Testis (tissue), 3 donors: ENCODE data around the gene DNAJB2. TPM values are rescaled to one million over a fixed set of nuclear protein-coding genes. Genes with fewer than 3 reads are reported as not detected.

Experiments
- DNase-seq: peaks from one replicate; pipeline ENCODE4 v3.0.0-alpha.2; 2019
- H3K27ac ChIP-seq, 2 donors: fragments of 200-600 bp; sonication (generic); one replicate each; pipeline ENCODE4 v1.5.1; 2019
- H3K27me3 ChIP-seq: fragments of 200-600 bp; sonication (generic); one replicate; pipeline ENCODE4 v1.5.1; 2019
- H3K36me3 ChIP-seq: fragments of 200-600 bp; sonication (generic); one replicate; pipeline ENCODE4 v1.5.1; 2017; ENCODE audit warnings: low read depth; ENCODE audit errors: missing control alignments
- H3K4me1 ChIP-seq: fragments of 200-600 bp; sonication (generic); one replicate; pipeline ENCODE4 v1.5.1; 2019
- H3K4me3 ChIP-seq, 2 donors: fragments of 200-600 bp; sonication (generic); one replicate each; pipeline ENCODE4 v1.5.1; 2017 to 2019
- H3K9me3 ChIP-seq: fragments of 200-600 bp; sonication (generic); one replicate; pipeline ENCODE4 v1.5.1; 2017
- CTCF ChIP-seq, 3 experiments: fragments of 450-650 bp in 2 of 3; fragments of 200-600 bp in 1 of 3; sonication (generic) in 1 of 3; IDR thresholded peaks; one replicate each; pipeline ENCODE4 v1.5.1; 2016 to 2019; ENCODE audit warnings: antibody characterized with exemption in 3 of 3, mild to moderate bottlenecking in 2 of 3, moderate library complexity in 1 of 3
- POLR2A ChIP-seq: fragments of 450-650 bp; IDR thresholded peaks from one replicate; pipeline ENCODE4 v1.6.1; 2017; ENCODE audit warnings: antibody characterized with exemption, mild to moderate bottlenecking, moderate library complexity
- WGBS, 2 donors: methylation state at CpG; one replicate each; pipeline ENCODE4 v1.1.5; 2018; 5-methylcytosine and 5-hydroxymethylcytosine counted together
- intact Hi-C: fragments of 100-400 bp; cut with DNase I; formaldehyde crosslinking; loops from one replicate; pipeline ENCODE4 v1.15.1; 2023; ENCODE audit warnings: low total_unique reads
- polyA plus RNA-seq: library from polyadenylated mRNA; stranded (reverse); fragments of 350-450 nt; fragmentation: Illumina TruSeq; extraction: RNeasy Lipid Tissue Mini Kit (QIAGEN cat#74804); gene quantifications from one replicate; pipeline ENCODE4 v1.2.3, GENCODE V29; 2014; ENCODE audit warnings: low read depth, low replicate concordance; ENCODE audit not compliant: insufficient read depth
- total RNA-seq, 2 donors: library from RNA; depleted of rRNA; stranded (reverse); fragments of >200 nt; gene quantifications; one replicate each; pipeline ENCODE4 v1.2.3, GENCODE V29; 2016

Gene DNAJB2
- total and polyA plus RNA-seq, 3 donors from 2014 or later = 139 to 152 (median 149) TPM

GRCh38 chr2:219247678-219248642, 31.2 kb upstream of the DNAJB2 start:
- Histone ChIP-seq H3K4me1 (peaks cover 13% of the 10 kb centered on the region), H3K27ac (no peak overlapping the region), H3K9me3 (no peaks in the 10 kb centered on the region), H3K4me3 (no peak overlapping the region), H3K36me3 (no peaks in the 10 kb centered on the region), H3K27me3 (no peaks in the 10 kb centered on the region)
- intact Hi-C loops = no loop called here
- TF ChIP-seq POLR2A = no peak
- TF ChIP-seq CTCF (IDR thresholded peaks at IDR 0.05) = no peak
- WGBS, 2 donors = 91% methylated on average over 14 to 17 of the region's 17 CpGs
- DNase-seq = no peak

- WGBS, 2 donors = 72 to 98% methylated on average over 2 of the region's 2 CpGs
- Histone ChIP-seq H3K36me3 (no peaks in the 10 kb centered on the region), H3K4me3 (no peak overlapping the region), H3K4me1 (peaks cover 14% of the 10 kb centered on the region), H3K9me3 (no peaks in the 10 kb centered on the region), H3K27me3 (no peaks in the 10 kb centered on the region), H3K27ac (peak overlapping the region in 1 of 2 donors; percentile 58)
- TF ChIP-seq POLR2A (no peak), CTCF (IDR thresholded peaks at IDR 0.05) (no peak)
- DNase-seq = no peak
- intact Hi-C loops = no loop called here
These were observed 30.3 kb upstream of the DNAJB2 start for GRCh38 chr2:219248845-219249202.

DNA sequence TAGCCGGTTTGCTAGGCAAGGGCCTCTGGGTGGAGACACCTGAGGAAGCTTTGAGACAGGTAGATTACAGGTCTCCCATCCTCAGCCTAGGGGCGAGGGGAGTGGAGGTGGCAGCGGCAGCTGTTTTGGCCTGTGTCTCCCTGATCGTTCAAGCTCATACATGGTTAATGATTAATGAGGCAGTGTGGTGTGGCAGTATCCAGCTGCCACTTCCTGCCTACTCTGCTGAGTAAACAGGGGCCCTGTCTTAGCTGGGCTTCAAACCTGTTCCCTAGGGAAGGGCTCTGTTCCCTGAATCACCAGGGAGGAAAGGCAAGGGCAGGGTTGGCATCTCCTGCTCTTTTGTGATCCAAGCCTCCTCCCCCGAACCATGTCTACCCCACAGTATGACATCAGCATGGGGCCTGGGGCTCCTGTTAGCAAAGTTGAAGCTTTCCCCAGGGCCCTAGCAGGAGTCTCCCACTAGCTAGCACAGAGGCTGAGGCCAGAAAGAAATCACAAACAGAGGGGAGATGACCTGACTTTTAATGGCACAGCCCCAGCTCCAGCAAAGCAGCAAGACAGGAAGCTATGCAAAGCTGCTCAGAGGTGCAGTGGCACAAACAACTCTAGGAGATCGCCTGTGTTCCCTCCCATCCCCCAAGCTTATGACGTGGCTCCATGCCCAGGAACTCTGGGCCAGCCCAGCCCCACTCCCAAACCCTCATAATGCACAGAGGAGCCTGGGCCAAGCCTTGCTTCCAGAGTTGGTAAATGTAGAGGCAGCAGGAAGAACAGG, 29.8 kb upstream of the DNAJB2 start:
- Histone ChIP-seq H3K4me3 (no peak overlapping the region), H3K27ac (peak overlapping the region in 1 of 2 donors; percentile 58), H3K36me3 (no peaks in the 10 kb centered on the region), H3K4me1 (peaks cover 20% of the 10 kb centered on the region), H3K27me3 (no peaks in the 10 kb centered on the region), H3K9me3 (no peaks in the 10 kb centered on the region)
- DNase-seq = peak; percentile 60
- WGBS, 2 donors = 50 to 57% methylated on average over 5 to 7 of the region's 7 CpGs
- intact Hi-C loops = no loop called here
- no peak for TF ChIP-seq POLR2A
- no peak for TF ChIP-seq CTCF (IDR thresholded peaks at IDR 0.05)

DNA sequence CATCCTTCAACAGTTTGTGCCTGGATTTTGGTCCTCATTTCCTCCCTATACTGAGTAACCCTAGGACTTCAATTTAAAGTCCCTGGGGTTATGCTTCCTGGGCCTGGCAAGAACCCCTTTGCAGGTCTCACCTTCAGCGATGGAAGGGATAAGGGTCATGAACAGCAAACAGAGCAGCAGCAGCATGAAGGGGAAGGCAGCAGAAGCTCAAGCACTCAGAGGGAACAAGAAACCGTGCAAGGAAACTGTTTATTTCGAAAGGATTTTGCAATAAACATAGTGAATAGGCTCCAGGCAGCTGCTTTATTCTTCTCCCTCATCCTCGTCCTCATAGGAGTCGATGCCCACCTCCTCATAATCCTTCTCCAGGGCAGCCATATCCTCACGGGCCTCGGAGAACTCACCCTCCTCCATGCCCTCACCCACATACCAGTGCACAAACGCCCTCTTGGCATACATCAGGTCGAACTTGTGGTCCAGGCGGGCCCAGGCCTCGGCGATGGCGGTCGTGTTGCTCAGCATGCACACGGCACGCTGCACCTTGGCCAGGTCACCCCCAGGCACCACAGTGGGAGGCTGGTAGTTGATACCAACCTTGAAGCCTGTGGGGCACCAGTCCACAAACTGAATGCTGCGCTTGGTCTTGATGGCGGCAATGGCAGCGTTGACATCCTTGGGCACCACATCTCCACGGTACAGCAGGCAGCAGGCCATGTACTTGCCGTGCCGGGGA, 29.0 kb upstream of the DNAJB2 start:
- Histone ChIP-seq H3K9me3 (no peaks in the 10 kb centered on the region), H3K4me1 (peaks cover 20% of the 10 kb centered on the region), H3K27ac (peak overlapping the region in 1 of 2 donors; percentile 58), H3K4me3 (no peak overlapping the region), H3K27me3 (no peaks in the 10 kb centered on the region), H3K36me3 (no peaks in the 10 kb centered on the region)
- TF ChIP-seq POLR2A (no peak), CTCF (IDR thresholded peaks at IDR 0.05) (no peak)
- intact Hi-C loops = no loop called here
- 87 to 92% methylated on average over 15 to 22 of the region's 22 CpGs for WGBS, 2 donors
- no peak for DNase-seq
